DMS153 (cell line): ENCODE measurements around the gene GEMIN5.
A peak's percentile ranks its signal among the peaks of the same experiment; 100 is the strongest.

Experiments
- DNase-seq: peaks from one replicate; lab custom pipeline; 2025; lab: John Stamatoyannopoulos, UW

GEMIN5 gene

DNA sequence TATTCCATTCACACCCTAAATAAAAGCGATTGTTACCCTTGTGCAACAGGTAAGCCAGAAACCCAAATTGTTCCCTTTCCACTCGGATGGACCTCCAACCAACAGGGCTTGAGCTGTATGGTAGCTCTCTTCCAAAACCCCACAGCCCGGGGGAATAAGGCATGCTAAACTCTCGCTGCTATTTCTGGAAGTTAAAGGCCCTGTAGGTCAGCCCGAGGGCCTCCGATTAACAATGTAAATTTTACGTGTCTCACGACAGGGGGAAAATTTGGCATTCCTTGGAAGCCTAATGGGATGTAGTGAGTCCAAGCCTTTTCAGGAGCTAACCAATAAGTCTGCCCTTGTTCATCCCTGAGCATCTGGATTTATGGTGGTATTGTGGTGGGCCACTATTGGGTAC is 53.6 kb downstream of the GEMIN5 start:
- no peak for DNase-seq

DNA sequence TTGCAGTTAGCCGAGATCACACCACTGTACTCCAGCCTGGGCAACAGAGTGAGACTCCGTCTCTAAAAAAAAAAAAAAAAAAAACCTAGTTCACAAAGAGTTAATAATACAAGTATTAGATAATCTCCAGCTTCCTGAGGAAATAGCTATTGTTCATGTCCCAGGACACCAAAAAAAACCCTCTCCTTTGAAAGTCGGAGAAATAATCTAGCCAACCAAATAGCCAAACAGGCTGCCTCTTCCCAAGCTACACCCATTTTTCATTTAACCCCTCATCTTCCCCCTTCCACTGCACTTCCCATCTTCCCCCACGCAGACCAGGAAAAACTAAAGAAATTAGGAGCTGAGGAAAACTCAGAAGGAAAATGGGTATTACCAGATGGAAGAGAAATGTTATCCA is 56.0 kb downstream of the GEMIN5 start:
- DNase-seq = no peak

DNA sequence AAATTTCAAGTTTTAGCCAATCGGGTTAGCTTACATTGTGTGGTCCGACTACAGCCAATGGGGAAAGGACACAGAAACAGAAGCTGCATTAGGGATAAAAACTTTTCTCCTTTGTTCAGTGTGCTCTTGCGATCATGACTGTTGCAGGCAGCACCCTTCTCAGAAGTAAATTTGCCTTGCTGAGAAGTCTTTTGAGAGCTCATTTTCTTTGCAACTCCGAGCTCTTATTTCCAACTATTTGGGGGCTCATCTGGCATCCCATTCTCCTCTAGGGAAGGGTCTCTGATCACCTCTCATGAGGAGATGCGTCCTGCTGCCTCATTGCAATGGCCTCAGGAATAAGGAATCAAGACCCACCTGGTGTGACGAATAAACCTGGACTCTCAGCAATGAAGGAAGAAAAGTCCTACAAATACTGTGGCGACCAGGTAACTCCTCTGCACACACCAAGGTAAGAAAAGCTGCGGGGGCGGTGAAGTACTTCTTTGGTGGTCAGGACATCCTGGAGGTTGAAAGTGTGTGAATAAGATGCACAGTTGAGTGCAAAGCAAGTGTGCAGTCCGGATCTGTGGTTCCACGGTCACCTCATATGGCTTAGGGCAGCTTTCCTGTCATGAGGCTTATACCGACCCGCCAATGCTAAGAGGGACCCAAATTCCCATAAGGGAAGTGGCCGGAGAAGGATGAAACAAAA is 59.2 kb downstream of the GEMIN5 start:
- DNase-seq = no peak

DNA sequence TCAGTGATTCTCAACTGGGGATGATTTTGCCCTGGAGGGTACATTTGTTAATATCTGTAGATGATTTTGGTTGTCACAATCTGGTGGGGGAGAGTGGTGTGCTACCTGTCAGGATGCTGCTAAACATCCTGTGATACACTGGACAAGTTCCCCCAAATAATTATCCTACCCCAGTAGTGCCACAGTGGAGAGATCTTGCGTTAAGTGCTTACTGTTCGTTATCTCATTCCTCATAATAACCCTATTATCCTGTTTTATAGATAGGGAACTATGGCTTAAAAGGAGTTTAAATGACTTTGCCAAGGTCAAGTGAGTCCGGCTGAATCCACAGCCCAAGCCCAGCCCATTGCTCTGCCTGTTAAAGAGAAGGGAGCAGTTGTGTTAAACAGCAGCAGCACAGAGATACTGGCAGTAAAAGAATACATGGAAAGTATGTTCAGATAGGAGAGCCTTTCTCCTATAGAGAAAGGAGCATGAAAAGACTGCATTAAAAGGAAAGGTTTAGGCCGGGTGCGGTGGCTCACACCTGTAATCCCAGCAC is 64.2 kb downstream of the GEMIN5 start:
- no peak for DNase-seq

DNA sequence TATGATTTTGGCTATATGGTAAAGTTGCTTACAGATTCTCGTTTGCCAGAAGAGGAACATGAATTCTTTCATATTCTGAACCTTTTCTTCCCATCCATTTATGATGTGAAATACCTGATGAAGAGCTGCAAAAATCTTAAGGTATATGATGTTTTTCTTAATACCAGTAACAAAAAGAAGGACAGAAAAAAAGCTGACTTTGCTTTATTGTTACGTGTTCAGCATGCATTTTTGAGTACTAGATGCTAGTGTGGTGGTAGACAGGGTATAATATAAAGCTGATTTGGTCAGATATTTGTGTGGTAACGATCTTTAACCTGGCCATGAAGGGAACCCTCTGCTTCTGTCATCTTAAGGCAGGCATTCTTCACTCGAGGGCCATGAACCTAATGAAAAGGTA is 66.3 kb downstream of the GEMIN5 start:
- no peak for DNase-seq

DNA sequence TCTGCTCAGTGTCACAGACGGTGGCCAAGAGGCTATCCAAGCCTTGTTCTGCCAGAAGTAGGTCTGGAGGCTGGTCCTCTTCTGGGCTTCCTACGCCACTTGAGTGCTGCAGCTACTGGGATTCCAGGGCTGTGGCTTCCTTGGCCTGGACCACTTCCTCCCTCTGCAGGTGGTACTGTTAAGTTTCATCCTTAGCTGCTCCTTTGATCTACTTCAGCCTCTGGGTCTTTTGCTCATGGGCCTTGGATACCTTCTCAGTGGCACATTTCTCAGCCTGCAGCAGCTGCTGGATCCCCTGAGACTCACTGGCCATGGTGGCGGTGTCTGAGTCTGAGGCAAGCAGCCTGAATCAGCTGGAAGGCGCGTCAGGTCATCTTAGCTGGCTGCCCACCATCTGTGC is 69.3 kb downstream of the GEMIN5 start:
- no peak for DNase-seq

DNA sequence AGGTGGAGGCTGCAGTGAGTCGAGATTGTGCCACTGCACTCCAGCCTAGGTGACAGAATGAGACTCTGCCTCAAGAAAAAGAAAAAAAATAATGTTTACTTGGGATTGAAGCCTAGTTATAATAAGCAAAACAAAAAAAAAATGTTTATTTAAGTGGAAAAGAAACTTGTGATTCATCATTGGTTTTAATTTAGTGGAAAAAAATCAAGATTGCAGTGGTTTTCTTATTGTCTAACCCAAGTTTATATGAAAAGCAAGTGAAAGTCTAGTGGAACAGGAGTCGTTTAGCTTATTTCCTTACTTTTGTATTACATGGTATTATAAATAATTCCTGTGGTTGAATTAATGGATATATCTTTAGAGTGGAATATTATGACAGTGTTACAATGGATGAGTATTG is 71.2 kb downstream of the GEMIN5 start:
- DNase-seq = no peak

DNA sequence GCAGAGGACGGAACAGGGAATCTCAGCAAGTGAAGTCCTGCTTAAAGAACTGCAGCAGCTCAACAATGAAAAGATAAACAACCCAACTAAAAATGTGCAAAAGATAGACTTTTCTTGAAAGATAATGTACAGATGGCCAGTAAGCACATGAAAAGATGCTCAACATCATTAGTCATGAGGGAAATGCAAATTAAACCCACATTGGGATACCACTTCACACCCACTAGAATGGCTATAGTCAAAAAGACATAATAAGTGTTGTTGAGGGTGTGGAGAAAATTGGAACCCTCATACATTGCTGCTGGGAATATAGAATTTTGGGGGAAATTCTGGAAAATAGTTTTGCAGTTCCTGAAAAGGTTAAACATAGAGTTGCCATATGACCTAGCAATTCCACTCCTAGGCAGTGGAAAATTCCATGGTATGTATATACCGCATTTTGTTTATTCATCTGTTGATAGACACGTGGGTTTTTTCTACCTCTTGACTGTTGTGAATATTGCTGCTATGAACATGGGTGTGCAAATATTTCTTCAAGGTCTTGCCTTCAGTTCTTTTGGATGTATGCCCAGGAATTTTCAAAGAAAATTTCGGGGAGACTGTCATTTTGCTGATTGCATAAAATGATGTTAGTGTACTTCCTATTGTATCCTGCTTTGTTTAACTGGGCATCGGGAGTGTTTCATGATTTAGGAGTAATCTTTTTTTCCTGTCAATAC is 72.4 kb downstream of the GEMIN5 start:
- no peak for DNase-seq

DNA sequence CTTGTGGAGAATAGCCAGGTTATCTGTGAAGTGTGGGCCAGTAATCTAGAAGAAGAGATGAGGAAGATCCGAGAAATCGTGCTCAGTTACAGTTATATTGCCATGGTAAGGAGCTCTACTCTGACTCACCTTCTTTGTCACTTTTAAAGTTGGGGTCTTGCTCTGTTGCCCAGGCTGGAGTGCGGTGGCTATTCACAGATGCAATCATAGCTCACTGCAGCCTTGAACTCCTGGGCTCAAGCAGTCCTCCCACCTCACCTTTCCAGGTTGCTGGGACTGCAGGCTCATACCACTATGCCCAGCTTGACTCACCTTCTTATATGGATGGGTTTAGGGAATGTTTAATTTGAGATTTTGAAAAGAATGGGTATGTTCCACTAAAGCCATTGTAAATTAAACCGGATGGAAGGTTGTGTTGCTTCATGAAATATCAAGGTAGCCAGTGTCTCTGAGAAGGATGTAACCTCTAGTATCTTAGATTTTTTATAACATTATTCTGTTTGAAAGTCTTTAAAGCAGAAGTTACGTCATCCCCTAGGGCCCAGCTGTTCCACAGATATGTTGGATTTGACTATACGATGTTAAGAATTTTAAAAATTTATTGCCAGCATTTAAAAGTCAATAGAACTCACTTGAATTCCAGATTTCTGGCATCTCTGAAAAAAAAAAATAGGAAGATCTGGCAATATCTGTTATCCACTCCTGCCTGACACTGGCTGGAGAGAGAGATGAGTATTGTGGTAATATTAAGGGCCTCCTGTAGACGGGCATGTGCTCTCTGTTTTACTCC is 74.5 kb downstream of the GEMIN5 start:
- no peak for DNase-seq

DNA sequence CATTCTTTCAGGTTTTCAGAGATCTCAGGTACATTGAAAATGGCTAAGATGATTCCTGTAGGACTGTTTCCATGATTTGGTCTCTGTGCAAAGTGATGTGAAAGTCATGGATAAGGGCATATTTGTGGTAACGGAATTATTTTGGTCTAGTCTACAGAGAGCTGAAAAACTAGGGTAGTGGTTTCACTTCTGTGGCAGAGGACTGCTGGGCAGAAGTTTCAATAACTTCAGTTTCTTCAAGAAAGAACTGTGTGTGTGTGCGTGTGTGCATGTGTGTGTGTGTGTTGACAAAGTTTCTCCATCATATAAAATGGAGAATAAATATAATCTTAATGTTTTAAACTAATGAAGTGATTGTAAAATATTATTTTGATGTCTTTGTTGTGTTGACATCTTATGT is 75.2 kb downstream of the GEMIN5 start:
- DNase-seq = no peak

DNA sequence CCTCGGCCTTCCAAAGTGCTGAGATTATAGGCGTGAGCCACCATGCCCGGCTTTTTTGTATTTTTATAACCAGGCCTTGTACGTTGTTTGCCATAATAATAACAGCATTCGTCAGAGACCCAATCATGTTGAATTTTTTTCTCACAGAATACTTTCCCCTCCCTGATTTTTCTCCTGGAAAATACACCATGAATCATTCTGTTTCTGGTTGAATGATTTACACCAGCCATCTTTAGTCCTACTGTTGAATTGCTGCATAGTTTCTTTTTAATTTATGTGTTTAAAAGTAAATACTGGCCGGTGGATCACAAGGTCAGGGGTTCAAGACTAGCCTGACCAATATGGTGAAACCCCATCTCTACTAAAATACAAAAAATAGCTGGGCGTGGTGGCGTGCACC is 76.1 kb downstream of the GEMIN5 start:
- DNase-seq = no peak

DNA sequence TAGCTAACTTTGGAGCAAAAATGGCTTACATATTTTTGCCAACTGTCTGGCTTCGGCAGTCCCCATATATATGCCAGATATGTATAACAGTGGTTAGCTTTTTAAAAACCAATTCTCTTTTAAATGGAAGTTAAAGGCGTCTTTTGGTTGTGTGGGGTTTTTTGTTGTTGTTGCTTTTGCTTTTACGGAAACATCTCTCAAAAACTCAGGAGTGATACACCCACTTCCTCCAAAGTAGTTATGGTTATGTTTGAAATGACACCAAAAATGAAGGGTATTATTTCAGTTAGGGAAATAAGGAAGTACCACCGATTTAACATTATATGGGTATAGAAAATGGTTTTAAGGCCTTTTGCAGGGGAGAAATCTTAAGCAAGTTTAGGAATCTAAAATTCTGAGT is 77.2 kb downstream of the GEMIN5 start:
- no peak for DNase-seq

DNA sequence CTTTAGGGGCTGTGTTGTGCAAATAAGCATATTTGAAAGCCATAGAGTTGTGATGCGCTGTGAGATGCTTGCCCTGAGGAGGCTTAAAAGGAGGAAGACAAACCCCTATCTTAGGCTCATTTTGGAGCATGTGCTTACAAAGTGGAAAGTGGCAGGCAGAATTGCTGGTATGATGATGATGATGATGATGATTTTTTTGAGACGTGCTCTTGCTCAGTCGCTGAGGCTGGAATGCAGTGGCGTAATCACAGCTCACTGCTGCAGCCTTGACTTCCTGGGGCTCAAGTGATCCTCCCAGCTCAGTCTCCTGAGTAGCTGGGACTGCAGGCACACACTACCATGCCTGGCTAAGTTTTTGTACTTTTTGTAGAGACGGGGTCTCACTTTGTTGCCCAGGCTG is 77.9 kb downstream of the GEMIN5 start:
- no peak for DNase-seq

DNA sequence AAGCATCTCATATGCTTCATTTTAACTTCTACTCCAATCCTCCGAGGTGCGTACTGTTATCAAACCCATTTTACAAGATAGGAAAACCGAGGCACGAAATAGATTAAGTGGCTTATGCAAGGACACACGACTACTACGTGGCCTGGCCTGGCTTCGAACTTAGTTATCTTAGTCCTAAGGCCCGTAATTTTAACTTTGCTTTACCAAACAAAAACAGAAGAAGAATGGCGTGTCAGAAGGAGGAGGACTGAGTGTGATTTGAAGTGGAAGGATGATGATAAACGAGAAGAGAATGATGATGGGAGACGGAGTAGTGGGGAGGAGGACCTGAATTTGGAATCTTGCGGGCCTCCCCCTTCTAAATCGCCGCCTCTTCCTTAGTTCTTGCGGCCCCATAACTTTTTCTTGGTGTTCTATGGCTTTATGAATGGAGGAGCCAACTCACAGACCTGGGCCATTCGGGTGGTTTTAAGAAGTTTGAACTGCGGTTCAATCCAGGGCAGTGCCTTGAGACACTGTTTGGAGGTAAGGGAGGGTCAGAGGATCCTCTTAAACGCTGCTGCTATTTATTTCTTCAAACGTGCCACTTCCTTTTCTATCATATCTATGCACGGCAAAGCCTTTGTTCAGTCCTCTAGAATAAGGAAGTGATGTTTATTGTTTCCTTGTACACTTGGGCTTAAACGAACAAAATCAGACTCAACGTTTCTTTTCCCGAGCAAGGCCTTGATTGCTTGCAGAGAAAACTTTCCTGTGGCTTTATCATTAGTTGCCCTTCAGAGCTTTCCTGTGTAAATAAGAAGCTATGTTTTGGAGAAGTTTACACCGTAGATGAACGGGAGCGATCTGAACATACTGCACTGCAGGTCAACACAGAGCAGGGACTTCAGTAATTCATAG is 78.8 kb downstream of the GEMIN5 start:
- no peak for DNase-seq

DNA sequence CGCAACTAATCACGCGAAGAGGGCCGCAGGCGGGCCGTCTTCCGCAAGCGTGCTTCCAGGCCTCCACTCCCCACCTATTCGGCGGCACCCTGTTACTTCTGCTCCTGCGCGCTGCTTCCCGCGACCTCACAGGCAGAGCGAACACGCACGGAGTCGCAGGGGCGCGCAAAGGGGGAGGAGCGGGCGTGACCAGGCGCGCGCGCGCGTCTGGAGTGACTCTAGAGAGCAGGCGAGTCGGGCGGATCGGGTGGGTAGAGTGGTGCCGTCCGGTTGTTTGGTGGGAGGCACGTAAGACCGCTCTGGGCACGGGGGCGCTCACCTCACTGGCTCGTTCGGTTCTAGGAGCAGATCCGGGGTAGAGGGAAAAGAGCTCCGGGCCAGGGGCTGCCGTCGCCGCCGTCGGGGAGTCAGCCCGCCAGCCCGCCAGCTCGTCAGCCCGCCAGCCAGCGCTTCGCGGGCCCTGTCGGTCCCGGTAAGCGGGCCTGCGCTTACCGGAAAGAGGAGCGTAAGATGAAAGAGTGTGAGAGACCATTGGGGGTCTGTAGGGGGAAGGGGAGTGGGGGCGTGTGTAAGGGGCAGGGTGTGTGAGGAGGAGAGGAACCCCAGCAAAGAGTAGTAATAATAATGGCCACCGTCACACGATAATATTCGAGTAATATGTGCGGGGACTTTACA is 79.6 kb downstream of the GEMIN5 start, which contains the start of gene CNOT8:
CNOT8 (plus strand) TSS at position 331 of the 675 bp plus-strand sequence. CDS start 4,652 bp downstream, outside the sequence.
- DNase-seq = peak; percentile 80

DNA sequence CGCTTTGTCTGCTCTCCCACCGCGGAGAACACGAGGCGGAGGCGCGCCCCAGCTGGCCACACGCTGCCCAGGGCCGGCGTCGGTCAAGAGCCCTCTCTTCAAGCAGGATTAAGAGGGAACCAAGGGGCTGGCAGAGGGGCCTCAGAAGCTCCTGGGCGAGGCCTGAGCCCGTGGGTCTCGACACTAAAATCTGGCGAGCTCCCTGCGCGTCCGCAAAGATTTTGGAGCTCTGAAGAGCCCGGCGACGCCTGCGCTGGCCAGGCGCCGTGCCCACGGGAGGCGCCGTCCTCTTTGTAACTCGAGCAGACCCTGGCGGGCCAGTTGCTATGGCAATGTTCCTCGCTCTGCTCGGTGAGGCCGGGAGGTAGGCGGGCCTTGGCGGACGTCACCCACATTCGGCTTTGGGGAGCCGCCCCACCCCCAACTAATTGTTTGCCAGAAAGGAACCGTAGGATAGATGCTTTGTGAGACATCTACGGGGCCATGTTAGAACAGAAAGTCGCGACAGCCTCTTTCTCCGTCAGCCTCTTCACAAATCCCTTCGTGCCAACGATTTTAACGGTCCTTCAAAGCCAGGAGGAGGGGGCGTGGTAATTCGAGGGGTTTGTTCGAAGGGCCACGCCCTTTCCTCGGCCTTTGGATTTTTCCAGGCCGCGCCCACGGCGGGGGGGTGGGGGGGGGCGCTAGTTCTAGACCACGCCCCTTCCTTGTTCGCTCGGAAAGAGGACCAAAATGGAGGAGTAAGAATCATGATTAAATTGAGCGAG is 80.3 kb downstream of the GEMIN5 start:
- peak; percentile 86 for DNase-seq

DNA sequence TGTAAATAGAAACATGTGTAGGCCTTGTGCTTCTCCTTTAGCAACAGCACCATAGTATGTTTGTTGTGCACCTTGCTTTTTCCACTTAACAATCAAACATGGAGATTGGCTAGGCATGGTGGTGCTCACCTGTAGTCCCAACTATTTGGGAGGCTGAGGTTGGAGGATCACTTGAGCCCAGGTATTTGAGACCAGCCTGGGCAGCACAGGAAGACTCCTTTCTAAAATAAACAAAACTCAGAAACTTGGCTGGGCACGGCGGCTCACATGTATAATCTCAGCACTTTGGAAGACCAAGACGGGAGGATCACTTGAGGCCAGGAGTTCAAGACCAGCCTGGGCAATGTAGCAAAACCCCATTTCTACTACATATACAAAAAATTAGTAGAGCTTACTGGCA is 86.7 kb downstream of the GEMIN5 start:
- DNase-seq = no peak

DNA sequence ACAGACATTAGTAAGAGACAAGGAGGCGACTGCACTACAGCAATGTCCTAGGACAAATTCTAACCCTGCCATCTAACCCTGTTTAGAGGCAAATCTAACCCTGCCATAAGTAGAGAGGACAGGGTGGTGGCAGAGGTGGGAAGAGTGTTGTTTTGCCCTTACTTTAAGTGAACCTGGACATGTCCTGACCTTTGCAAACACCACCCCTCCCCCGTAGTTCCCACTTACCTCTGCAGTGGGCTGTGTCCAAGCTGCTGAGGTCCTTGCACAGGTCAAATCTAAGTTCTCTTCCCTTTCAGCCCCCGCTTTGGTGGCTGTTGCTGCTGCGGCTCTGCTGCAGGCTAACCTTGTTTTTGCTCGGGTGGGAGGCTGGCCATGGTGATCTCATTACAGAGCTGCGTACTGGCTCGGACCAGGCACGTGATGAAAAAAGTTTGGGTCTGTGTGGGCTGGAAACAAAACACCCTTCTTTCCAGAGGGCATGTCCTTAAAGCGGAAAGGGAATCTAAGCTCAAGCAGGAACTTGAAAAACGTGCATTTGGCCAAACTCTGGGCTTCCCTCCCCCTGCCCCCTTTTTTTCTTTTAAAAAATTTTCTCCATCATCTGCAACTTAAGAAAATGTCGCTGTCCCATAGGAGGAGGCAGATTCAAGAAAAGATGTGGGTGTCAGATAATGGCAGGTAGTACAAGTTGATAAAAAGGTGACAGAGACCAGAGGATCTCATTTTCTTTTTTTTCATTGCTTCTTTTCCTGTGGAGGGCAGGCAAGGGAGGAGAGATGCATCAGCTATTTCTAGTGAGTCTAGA is 87.6 kb downstream of the GEMIN5 start, which contains the start of gene FAXDC2:
FAXDC2 (minus strand) TSS at position 349 of the 808 bp plus-strand sequence. CDS start 12,425 bp downstream, outside the sequence.
- DNase-seq = no peak

DNA sequence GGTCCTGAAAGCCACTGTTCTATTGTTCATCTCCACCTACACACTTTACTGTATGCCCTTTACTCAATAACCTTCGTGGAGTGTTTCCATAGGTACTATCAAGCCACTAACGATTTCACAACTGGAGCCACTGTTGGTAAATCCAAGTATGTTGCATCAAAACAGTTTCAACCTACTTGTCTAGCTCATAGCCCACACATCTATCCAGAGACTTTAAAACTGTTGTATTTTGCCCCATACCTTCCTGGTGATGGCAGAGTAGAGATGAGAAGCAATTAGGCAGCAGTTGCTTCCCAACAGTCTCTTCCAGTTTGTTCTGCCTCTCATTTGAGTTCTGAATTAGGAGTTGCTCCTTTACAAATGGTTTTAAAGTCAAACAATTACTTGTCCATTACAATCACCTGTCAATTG is 88.2 kb downstream of the GEMIN5 start:
- no peak for DNase-seq
